H9 (cell line): ENCODE results near the gene EIF4E3. TPM values are rescaled to one million over a fixed set of nuclear protein-coding genes. Genes with fewer than 3 reads are reported as not detected.

Source experiments
- DNase-seq: peaks from one replicate; pipeline ENCODE4 v3.0.0-alpha.2; 2017
- H2AFZ ChIP-seq: one replicate; pipeline ENCODE4 v1.6.1; 2013; ENCODE audit warnings: mild to moderate bottlenecking, low read length, control low read depth, moderate library complexity
- H2AK5ac ChIP-seq: 2 replicates; pipeline ENCODE4 v1.6.1; 2013; ENCODE audit warnings: low read length, control low read depth, mixed read lengths; ENCODE audit not compliant: insufficient read length
- H2BK120ac ChIP-seq: one replicate; pipeline ENCODE4 v1.6.1; 2013; ENCODE audit warnings: low read depth, mild to moderate bottlenecking, low read length, control low read depth, inconsistent platforms; ENCODE audit not compliant: poor library complexity, severe bottlenecking
- H2BK12ac ChIP-seq: 2 replicates; pipeline ENCODE4 v1.6.1; 2013; ENCODE audit warnings: low read length, control low read depth, mixed read lengths, low read depth; ENCODE audit not compliant: insufficient read length
- H2BK15ac ChIP-seq: 2 replicates; pipeline ENCODE4 v1.6.1; 2013; ENCODE audit warnings: low read depth, low read length, control low read depth
- H2BK20ac ChIP-seq: one replicate; pipeline ENCODE4 v1.6.1; 2013; ENCODE audit warnings: low read depth, mild to moderate bottlenecking, low read length, control low read depth, inconsistent platforms; ENCODE audit not compliant: poor library complexity, severe bottlenecking
- H2BK5ac ChIP-seq: 2 replicates; pipeline ENCODE4 v1.6.1; 2013; ENCODE audit warnings: low read length, control low read depth, mixed read lengths; ENCODE audit not compliant: insufficient read length
- H3K14ac ChIP-seq: 2 replicates; pipeline ENCODE4 v1.6.1; 2013; ENCODE audit warnings: low read length, control low read depth; ENCODE audit not compliant: insufficient read depth
- H3K18ac ChIP-seq: 2 replicates; pipeline ENCODE4 v1.6.1; 2013; ENCODE audit warnings: low read depth, mild to moderate bottlenecking, mixed read lengths, low read length, control low read depth; ENCODE audit not compliant: insufficient read length
- H3K23ac ChIP-seq: 2 replicates; pipeline ENCODE4 v1.6.1; 2013; ENCODE audit warnings: low read length, control low read depth, mixed read lengths, low read depth; ENCODE audit not compliant: insufficient read length
- H3K23me2 ChIP-seq: 2 replicates; pipeline ENCODE4 v1.6.1; 2013; ENCODE audit warnings: low read depth, mild to moderate bottlenecking, mixed read lengths, low read length, control low read depth; ENCODE audit not compliant: insufficient read length, poor library complexity, severe bottlenecking
- H3K27ac ChIP-seq: 2 replicates; pipeline ENCODE4 v1.5.1; 2013; ENCODE audit warnings: low read length, control low read depth, mixed read lengths, low read depth; ENCODE audit not compliant: insufficient read length
- H3K27me3 ChIP-seq: 2 replicates; pipeline ENCODE4 v1.6.1; 2013; ENCODE audit warnings: low read length, control low read depth, inconsistent platforms; ENCODE audit not compliant: insufficient read depth
- H3K4ac ChIP-seq: 2 replicates; pipeline ENCODE4 v1.6.1; 2013; ENCODE audit warnings: low read depth, mild to moderate bottlenecking, control low read depth, inconsistent platforms, low read length, moderate library complexity
- H3K4me1 ChIP-seq: 2 replicates; pipeline ENCODE4 v1.6.1; 2013; ENCODE audit warnings: low read length, control low read depth, inconsistent platforms; ENCODE audit not compliant: insufficient read depth
- H3K4me2 ChIP-seq: 2 replicates; pipeline ENCODE4 v1.6.1; 2013; ENCODE audit warnings: low read length, control low read depth, mixed read lengths; ENCODE audit not compliant: insufficient read length, insufficient read depth
- H3K56ac ChIP-seq: 2 replicates; pipeline ENCODE4 v1.6.1; 2013; ENCODE audit warnings: low read depth, mild to moderate bottlenecking, mixed read lengths, low read length, control low read depth; ENCODE audit not compliant: insufficient read length
- H3K79me1 ChIP-seq: 2 replicates; pipeline ENCODE4 v1.6.1; 2013; ENCODE audit warnings: low read depth, mild to moderate bottlenecking, moderate library complexity, low read length, control low read depth, inconsistent platforms; ENCODE audit not compliant: insufficient read depth, poor library complexity, severe bottlenecking
- H3K79me2 ChIP-seq: 2 replicates; pipeline ENCODE4 v1.6.1; 2013; ENCODE audit warnings: low read length, control low read depth, inconsistent platforms; ENCODE audit not compliant: insufficient read depth
- H3K9ac ChIP-seq: 2 replicates; pipeline ENCODE4 v1.6.1; 2013; ENCODE audit warnings: low read length, control low read depth, mixed read lengths; ENCODE audit not compliant: insufficient read length; ENCODE audit errors: extremely low read depth
- H3K9me3 ChIP-seq: one replicate; pipeline ENCODE4 v1.6.1; 2013; ENCODE audit warnings: low read depth, low read length, inconsistent platforms; ENCODE audit not compliant: control insufficient read depth
- H3T11ph ChIP-seq: one replicate; pipeline ENCODE4 v1.6.1; 2013; ENCODE audit warnings: mild to moderate bottlenecking, low read length, control low read depth, inconsistent platforms
- H4K20me1 ChIP-seq: one replicate; pipeline ENCODE4 v1.6.1; 2013; ENCODE audit not compliant: control insufficient read depth, insufficient read length, insufficient read depth
- H4K5ac ChIP-seq: 2 replicates; pipeline ENCODE4 v1.6.1; 2013; ENCODE audit warnings: low read depth, mild to moderate bottlenecking, mixed read lengths, low read length, control low read depth; ENCODE audit not compliant: insufficient read length
- H4K8ac ChIP-seq: replicated peaks from 2 replicates; pipeline ENCODE4 v1.6.1; 2013; ENCODE audit warnings: low read length, control low read depth, mixed read lengths, low read depth; ENCODE audit not compliant: insufficient read length
- H4K91ac ChIP-seq: 2 replicates; pipeline ENCODE4 v1.6.1; 2013; ENCODE audit warnings: low read depth, mild to moderate bottlenecking, moderate library complexity, mixed read lengths, low read length, control low read depth; ENCODE audit not compliant: insufficient read length
- H3K27ac Mint-ChIP-seq, 3 experiments: 2 replicates in 2 of 3; 3 replicates in 1 of 3; pipeline ENCODE4 v1.8.0; 2020 to 2021; ENCODE audit warnings: mixed read lengths in 3 of 3, mild to moderate bottlenecking in 1 of 3, moderate library complexity in 1 of 3
- H3K27me3 Mint-ChIP-seq: 2 replicates; pipeline ENCODE4 v1.8.0; 2021; ENCODE audit warnings: low read depth, mild to moderate bottlenecking, moderate library complexity, mixed read lengths
- H3K36me3 Mint-ChIP-seq, 3 experiments: 2 replicates in 2 of 3; 3 replicates in 1 of 3; pipeline ENCODE4 v1.8.0; 2020 to 2021; ENCODE audit warnings: low read depth in 3 of 3, mixed read lengths in 3 of 3; ENCODE audit not compliant: insufficient read depth in 1 of 3
- H3K4me1 Mint-ChIP-seq, 2 experiments: 2 replicates each; pipeline ENCODE4 v1.8.0; 2020; ENCODE audit warnings: mixed read lengths in 2 of 2
- H3K4me3 Mint-ChIP-seq, 2 experiments: 2 replicates in 1 of 2; 3 replicates in 1 of 2; pipeline ENCODE4 v1.8.0; 2020 to 2021; ENCODE audit warnings: mild to moderate bottlenecking in 2 of 2, mixed read lengths in 2 of 2, moderate library complexity in 1 of 2
- H3K9me3 Mint-ChIP-seq, 2 experiments: 2 replicates in 1 of 2; 3 replicates in 1 of 2; pipeline ENCODE4 v1.8.0; 2020; ENCODE audit warnings: mild to moderate bottlenecking in 2 of 2, mixed read lengths in 2 of 2, moderate library complexity in 1 of 2
- WGBS: extraction: QIAGEN DNeasy Blood & Tissue Kit; methylation state at CpG from one replicate; pipeline ENCODE4 v1.1.7; 2013; ENCODE audit warnings: missing lambda C conversion rate, low lambda C conversion rate, mixed read lengths; ENCODE audit not compliant: insufficient read length; ENCODE audit errors: extremely low coverage; 5-methylcytosine and 5-hydroxymethylcytosine counted together
- total RNA-seq: library from RNA; stranded (reverse); gene quantifications from 2 replicates; pipeline ENCODE4 v1.2.1, GENCODE V29; 2021
- TF ChIP-seq, protein P1 (sequence below): fragments of 200-600 bp; sonication (generic); conservative IDR thresholded peaks from 3 replicates; pipeline ENCODE4 v1.8.0; 2021; ENCODE audit warnings: antibody characterized with exemption, mild to moderate bottlenecking

The EIF4E3 gene
- total RNA-seq, 1 experiment from 2014 or later = 12.9 TPM

DNA sequence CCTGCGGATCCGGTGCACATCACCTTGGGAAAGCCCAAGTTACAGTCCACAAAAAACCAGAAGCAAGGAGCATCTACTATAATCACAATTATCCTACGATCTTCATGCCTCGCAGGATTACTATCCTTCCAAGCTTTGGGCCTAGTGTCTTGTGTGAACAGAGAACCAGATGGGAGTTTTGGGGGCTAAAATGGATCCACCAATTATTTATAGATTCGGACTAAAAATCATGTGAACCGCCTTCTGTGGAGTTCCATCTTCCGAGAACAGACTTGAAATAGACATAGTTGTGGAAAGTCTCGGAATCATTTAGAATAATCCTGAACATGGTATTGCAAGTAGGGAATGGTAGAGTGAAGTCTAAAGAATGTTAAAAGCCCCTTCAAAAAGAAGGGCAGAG is 70.1 kb downstream of the EIF4E3 start:
- no peak overlapping the region for H3K4me2 ChIP-seq
- H2BK20ac ChIP-seq = no peak overlapping the region
- no peak overlapping the region for H3K18ac ChIP-seq
- no peaks in the 10 kb centered on the region for H3K79me1 ChIP-seq
- no peak overlapping the region for H2BK5ac ChIP-seq
- H3K4me3 Mint-ChIP-seq = no peak overlapping the region
- no peaks in the 10 kb centered on the region for H3K27me3 ChIP-seq
- H3K4me1 Mint-ChIP-seq = peaks cover 31 to 38% of the 10 kb centered on the region in 2 experiments
- no peak overlapping the region for H3K27ac ChIP-seq
- H2AFZ ChIP-seq = no peak overlapping the region
- no CpG with 5 or more reads among the region's 8 CpGs for WGBS
- no peaks in the 10 kb centered on the region for H3K27me3 Mint-ChIP-seq
- H3K14ac ChIP-seq = no peak overlapping the region
- no peak overlapping the region for H4K8ac ChIP-seq
- DNase-seq = no peak
- H2BK120ac ChIP-seq = no peak overlapping the region
- TF ChIP-seq, protein P1, sequence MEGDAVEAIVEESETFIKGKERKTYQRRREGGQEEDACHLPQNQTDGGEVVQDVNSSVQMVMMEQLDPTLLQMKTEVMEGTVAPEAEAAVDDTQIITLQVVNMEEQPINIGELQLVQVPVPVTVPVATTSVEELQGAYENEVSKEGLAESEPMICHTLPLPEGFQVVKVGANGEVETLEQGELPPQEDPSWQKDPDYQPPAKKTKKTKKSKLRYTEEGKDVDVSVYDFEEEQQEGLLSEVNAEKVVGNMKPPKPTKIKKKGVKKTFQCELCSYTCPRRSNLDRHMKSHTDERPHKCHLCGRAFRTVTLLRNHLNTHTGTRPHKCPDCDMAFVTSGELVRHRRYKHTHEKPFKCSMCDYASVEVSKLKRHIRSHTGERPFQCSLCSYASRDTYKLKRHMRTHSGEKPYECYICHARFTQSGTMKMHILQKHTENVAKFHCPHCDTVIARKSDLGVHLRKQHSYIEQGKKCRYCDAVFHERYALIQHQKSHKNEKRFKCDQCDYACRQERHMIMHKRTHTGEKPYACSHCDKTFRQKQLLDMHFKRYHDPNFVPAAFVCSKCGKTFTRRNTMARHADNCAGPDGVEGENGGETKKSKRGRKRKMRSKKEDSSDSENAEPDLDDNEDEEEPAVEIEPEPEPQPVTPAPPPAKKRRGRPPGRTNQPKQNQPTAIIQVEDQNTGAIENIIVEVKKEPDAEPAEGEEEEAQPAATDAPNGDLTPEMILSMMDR = no peak
- H3K56ac ChIP-seq = no peak overlapping the region
- H3T11ph ChIP-seq = no peak overlapping the region
- H4K5ac ChIP-seq = no peak overlapping the region
- H3K23me2 ChIP-seq = no peaks in the 10 kb centered on the region
- H2BK15ac ChIP-seq = no peak overlapping the region
- no peak overlapping the region for H3K27ac Mint-ChIP-seq
- no peaks in the 10 kb centered on the region for H3K9me3 ChIP-seq
- no peaks in the 10 kb centered on the region for H3K9me3 Mint-ChIP-seq
- H4K91ac ChIP-seq = no peak overlapping the region
- no peak overlapping the region for H2AK5ac ChIP-seq
- H3K36me3 Mint-ChIP-seq = no peaks in the 10 kb centered on the region
- no peaks in the 10 kb centered on the region for H3K79me2 ChIP-seq
- no peak overlapping the region for H2BK12ac ChIP-seq
- H3K4me1 ChIP-seq = peaks cover 16% of the 10 kb centered on the region; the same call in 1 of the 2 replicates
- H4K20me1 ChIP-seq = no peaks in the 10 kb centered on the region
- no peak overlapping the region for H3K9ac ChIP-seq
- no peak overlapping the region for H3K4ac ChIP-seq
- H3K23ac ChIP-seq = no peak overlapping the region
